Activated CD8-positive, alpha-beta memory T cell treated with anti-CD3 and anti-CD28 coated beads, Interleukin-2, amount 50 U/mL, for 24 hours (primary cell): Measurements from ENCODE around the gene HIBADH.
"Not testable (repeated sequence)": the region's sequence is repeated elsewhere in the genome, so short reads cannot be mapped to it uniquely, and the experiment has no call there.

ENCODE experiments used
- DNase-seq: peaks from one replicate; pipeline ENCODE4 v3.0.0-alpha.2; 2020; ENCODE audit errors: extremely low read depth

Gene HIBADH

DNA sequence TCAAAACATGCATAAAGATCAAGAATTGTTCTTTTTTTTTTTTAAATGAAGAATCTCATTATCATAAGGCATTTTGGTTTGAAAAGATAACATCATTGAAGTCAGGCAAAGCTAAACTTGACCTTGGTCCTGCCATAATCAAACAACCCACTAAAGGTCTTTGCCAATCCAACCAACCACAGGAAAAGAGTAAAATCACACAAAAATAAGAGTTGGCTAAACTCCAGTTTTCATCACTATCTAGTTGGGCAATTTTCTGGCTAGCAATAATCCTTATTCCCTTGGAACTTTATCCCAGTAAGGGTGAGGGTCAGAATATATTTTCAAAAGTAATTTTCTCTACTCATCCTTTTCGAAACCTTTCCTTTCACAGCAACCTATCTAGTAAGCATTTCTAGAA is 62.4 kb downstream of the HIBADH start:
- DNase-seq = no peak

DNA sequence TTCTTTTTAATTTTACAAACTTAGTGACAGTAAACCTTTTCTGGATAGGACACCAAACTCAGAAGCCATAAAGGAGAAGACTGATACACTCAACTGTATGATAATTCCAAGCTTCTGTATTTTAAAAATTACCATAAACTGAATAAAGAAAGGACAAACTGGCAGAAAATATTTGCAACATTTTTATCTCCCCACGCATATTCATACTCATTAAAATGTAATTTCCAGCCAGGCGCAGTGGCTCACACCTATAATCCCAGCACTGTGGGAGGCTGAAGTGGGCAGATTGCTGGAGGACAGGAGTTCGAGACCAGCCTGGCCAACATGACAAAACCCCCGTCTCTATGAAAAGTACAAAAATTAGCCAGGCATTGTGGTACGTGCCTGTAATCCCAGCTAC is 67.7 kb downstream of the HIBADH start:
- no peak for DNase-seq

DNA sequence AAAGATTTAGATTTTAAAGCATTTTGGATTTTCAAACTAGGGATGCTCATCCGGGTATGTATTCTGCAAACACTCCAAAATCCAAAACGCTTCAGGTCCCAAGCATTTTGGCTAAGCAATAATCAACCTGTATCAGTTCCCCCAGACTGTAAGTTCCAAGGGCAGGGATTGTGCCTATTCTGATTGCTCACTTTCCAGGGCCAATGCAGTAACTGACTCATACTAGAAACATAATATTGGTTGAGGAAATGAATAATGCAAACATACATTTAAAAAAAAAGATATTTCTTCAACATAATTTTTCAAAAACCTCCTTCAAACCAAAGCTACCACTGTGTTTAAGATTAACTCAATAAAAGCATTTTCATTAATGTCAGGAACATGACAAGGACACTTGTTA is 69.5 kb downstream of the HIBADH start:
- DNase-seq = no peak

DNA sequence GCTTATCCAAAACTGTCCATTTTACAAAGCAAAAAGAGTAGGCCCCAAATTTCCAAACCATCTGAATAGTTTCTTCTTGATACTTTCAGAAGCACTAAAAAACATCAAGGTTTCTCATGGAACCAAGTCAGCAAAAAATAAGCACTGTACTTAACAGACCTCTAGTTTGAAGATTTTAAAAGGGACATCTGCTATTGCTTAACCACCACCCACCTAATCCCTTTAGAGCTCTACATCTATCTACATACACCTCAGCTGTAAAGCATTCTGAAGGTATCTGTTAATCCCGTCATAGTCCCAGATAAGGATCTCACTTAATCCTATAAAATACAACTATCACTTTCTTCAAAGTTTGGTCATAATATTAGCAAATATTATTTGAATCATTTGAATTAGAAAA is 72.3 kb downstream of the HIBADH start:
- DNase-seq = no peak

DNA sequence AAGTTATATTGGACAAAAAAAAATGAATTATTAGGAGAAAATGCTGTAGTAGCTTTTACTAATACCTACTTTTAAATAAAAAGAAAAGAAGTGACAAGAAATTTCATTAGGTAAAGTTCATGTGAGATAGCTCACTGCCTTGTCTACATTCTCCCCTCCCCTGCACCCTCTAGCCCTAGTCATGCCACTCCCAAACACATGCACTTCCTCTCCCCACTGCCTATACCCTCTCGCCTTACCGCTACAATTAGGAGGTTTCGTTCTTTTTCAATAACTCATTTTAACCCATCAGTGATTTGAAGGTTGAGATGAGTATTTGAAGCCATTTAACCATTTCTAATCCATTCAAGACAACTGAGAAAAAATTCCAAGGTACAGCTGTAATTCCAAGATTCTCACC is 75.3 kb downstream of the HIBADH start:
- DNase-seq = no peak

DNA sequence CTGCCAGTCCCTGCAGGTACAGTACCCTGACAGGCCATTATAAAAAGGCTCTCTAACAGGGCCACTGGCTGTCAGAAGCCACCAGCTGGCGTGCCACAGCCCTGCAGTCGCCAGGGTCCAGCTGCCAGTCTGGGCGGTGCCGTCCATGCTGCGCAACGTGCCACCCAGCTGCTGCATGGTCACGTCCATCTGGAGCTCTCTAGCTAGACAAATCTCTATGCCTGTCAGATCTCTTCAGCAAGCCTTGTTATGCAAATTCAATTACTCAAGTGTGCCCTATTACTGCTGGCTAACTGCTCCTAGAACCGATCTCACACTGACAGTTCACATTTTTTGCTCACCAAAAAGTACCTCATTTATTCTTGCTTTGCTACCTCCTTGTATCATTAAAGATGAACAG is 75.9 kb downstream of the HIBADH start:
- no peak for DNase-seq

DNA sequence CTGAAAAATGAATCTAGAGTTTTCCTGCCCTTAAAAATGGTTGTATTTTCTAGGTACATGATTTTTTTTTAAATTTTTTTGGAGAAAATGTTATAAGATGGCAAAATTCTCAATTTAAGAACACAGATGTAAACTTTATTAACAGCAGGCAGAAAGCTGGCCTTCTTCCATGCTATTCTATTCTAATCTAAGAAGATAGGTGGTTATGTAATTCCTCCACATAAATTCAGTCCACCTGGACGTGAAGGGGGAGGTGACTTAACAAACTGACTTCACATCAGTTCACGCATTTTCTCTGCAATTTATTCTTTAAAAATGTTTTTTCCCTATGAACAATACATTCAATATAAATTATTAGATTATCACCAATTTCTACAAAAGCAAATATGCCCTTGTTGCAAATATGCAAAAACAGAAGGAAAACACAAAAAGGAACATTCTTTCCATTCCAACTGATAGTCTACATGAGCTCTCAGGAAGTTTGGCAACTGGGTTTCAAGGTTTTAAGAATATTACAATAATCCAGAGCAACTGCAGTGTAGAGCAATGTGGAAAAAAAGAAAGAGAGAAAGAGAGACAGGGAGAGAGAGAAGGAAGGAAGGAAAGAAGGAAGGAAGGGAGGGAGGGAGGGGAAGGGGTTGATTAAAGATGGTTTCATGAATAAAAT is 76.8 kb downstream of the HIBADH start:
- DNase-seq = no peak

DNA sequence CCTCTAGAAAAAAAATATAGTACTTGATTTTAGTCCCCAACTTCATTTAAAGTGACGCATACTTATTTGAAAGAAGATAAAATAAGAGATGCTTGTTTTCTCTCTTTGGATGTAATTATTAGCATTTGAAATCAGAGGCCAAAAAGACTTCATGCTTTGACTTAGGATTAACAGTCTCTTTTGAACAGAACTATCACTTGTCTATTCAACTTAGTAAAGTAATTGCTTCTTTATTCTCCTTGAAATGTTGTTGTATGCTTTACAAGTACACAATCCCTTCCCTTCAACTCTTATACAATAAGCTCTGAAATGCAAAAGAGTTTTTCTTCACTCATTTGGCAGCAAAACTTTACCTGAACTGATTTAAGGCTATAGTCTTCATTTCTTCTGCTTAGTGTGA is 80.8 kb downstream of the HIBADH start:
- no peak for DNase-seq

DNA sequence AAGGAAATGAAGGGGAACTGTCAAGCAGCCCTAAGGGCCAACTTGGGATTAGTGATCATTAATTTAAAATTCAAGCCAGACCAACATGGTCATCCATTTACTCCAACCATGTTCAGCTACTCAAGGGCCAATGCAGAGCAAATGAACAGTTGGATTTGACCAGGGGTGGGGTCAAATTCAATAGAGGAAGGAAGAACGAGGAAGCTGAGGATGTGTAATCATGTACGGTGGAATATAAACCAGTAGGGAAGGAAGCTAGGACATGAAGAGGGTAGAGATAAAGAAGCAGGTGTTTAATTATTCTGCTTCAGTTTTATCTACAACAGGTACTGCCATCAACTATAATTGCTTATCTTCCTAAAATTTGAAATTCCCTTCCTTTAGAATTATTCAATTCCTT is 81.6 kb downstream of the HIBADH start:
- no peak for DNase-seq

DNA sequence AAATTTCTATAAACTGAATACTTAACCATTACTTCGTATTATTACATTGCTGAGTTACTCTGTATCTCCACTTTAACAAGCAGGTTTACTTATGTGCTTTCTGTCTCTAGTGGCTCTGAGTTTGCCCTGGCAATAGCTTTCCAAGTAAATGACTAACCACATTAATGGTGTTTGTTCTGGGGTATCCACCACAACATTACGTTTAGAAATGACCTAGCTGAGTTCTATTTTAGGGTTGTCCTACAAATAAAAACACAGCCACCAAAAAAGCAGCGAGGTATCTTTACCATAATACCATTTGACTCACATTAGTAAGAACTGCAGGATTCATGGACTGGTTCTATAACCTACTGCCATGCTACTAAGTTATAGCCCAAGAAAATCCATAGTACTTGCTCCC is 83.1 kb downstream of the HIBADH start:
- DNase-seq = no peak

DNA sequence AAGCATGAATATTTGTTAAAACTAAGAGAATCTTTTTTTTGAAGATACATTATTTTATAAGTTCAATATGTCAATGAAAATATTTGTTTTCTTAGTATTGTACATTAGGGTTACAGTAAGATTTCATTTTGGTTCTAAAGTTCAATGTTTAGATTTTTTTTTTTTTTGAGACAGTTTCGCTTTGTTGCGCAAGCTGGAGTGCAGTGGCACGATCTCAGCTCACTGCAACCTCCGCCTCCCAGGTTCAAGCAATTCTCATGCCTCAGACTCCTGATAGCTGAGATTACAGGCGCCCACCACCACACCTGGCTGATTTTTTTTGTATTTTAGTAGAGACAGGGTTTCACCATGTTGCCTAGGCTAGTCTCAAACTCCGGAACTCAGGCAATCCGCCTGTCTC is 84.5 kb downstream of the HIBADH start:
- DNase-seq = not testable (repeated sequence)

DNA sequence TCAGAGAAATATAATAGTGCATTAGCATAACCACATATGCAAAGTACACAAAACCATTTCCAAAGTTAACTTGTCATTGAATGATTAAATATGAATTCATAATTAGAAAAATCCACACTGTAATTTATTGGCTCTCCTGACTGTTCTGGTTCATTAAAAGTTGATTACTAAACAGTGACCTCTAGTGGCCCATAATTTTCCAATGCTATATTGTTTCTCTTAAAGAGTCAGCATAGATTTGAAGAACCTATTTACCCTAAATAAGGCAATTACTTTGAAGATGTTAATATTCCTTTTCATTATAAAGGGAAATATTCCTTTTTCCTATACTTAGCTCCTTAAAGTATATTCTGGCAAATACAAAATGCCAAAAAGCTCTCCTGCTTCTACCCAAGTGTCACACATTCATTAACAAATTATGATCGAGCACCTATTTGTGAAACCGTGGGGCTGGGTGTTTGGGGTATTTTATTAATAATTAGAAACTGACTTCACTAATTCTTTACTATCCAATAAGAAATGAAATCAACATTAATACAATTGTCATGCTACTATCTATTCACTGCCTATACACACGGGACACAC is 86.2 kb downstream of the HIBADH start:
- no peak for DNase-seq

DNA sequence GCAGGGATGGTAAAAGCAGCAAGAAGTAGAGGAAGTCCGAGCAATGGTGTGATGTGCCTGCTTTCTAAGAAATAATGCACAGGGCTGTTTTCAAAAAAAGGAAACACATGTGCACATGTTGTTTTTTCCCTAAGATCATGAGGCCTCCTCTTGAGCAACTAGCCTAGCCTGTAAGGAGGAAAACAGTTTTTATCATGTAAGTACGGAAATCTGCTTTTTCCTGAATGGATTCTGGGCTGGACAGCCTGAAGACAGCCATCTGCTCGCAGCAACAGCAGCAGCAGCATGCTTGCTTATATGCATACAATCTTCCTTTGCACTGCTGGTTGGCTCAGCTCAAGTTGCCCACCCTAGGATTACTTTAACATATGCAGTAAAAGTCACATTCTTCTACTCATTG is 87.1 kb downstream of the HIBADH start:
- no peak for DNase-seq

DNA sequence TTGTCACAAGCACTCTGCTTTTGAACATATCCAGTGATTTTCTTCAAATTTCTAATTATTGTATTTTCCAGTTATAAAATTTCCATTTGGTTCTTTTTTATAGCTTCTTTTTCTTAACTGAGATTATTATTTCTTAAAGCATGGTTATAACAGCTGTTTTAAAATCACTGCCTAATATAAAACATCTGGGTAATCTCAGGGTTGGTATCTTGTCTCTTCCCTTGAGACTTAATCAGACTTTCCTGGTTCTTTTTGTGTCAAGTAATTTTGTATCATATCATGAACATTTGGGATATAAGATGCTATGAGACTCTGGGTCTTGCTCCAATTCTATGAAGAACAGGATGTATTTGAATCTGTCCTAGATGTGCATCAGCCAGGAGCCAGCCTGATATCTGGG is 93.6 kb downstream of the HIBADH start:
- DNase-seq = no peak

DNA sequence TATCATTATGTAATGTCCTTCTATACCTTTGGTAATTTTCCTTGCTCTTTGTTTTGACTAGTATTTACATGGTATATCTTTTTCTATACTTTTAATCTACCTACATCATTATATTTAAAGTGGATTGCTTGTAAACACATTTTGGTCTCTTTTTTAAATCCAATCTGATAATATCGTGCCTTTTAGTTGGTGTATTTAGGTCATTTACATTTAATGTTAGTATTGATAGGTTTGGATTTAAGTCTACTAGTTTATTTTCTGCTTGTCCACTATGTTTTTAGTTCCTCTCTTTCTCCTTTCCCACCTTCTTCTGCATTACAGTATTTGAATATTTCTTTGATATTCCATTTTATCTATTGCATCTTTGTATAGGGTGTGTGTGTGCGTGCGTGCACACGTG is 95.4 kb downstream of the HIBADH start:
- no peak for DNase-seq

DNA sequence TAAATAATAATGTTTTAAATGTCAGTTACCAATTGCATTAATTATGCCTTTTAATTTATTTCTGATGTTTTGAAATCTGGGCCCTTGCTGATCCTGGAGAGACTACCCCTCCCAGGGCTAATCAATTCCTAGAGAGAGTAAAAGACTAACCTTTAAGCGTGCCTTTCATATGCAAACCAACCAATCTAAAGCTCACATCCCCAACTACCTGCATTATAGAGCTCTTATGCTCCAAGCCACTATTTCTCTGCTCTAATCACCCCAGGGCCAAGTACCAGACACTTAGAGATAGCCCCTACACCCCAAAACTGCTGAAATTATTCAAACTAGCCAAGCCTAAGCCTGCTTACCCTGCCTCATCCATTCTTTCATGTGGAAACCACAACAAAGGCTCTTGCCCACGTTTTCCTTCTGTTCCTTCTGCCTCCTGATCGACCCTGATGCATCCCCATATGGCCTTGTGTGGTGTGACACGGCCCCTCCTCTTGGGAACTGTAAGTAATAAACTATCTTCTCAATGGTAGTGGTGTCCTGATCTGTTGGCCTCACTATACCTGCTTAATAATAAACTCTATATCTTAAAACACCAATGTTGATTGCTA is 97.7 kb downstream of the HIBADH start:
- DNase-seq = no peak

DNA sequence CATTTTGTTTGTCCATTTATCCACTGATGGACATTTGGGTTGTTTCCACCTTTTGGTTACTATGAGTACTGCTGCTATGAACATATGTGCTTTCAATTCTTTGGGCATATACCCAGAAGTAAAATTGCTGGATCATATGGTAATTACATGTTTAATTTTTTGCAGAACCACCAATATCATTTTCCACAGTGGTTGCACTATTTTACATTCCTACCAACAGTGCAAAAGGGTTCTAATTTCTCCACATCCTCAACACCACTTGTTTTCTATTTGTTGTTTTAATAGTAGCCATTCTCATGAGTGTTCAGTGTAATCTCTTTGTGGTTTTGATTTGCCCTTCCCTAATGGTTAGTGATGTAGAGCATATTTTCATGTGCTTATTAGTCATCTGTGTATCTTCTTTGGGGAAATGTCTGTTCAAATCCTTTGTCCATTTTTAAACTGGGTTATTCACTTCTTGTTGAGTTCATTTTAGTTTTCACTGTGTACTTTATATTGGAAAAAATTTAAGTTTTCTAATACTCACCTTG is 101.9 kb downstream of the HIBADH start:
- no peak for DNase-seq

DNA sequence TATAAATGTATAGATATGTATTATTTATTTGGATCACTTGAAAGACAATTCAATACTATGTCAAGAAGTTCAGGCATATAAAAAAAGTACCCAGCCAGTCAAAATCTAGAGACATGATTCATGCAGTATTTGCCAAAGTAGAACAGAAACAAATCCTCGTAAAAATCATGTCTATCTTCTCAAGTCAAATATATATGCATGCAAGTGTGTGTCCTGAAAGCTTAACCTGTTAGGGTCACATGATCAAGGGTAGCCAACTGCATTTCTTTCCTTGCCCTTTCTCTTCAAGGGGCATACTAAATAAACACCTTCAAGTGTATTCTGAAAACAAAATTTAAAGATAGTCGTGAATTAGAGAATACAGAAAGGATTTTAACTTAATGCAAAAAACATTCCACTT is 107.0 kb downstream of the HIBADH start:
- DNase-seq = no peak

DNA sequence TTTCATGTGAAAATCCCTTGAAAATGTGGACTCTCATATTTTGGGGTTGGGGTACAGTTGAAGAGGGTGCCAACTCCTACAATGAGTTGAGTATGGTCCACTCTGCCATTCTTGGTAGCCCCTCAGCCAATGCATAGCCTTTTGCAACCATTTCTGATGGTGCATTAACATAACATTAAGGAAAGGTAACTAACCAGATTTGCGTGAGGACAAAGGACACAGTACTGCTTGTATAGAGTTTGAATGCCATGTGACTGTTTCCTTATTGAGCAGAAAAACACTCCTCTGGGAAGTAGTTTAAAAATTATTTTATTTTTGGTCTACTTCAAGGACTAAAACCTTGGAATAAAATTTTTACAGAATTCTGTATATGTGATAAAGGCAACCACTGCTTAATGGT is 107.9 kb downstream of the HIBADH start:
- no peak for DNase-seq

DNA sequence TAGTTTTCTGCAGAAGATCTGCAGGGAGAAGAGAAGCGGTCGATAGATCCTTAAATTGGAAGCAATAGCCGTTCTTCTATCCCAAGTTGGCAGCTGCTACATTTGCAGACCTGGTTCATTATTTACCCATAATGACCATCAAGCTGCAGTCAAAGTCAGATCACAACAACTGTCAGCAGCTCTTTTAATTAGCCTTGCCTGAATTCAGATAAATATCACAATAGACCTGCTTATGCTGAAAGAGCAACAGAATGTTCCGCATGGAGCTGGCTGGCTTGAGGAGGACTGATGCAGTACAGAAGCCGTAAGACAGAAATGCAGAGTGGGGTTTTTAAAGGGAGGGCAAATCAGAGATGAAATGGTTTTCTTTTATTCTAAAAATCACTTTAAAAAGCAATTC is 109.4 kb downstream of the HIBADH start:
- DNase-seq = no peak

DNA sequence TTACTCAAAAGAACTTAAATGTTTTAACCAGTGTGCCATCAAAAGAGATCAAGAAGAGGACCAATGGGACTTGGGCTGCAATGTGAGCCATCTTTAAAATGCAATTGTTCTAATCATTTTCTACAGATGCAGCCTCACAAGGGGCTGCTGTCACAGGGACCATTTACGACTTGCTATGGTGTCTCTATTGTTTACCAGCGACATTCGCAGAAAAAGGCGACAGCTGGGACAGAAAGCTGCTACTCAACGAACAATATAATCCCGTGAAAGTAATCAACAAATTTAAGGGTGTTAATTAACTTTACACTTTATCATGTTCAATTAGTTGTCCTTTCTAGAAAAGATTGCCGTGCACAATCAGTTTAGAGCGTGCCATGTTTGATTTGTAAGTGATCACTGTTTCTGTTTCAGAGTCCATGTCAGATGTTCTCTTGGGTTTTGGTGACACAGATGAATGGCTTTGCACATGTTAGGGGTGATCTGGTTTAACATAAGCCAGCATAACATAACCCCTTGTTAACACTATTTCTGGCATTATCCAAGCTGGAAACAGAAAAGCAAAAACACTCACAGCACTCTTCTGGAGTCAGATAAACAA is 110.8 kb downstream of the HIBADH start:
- DNase-seq = no peak

DNA sequence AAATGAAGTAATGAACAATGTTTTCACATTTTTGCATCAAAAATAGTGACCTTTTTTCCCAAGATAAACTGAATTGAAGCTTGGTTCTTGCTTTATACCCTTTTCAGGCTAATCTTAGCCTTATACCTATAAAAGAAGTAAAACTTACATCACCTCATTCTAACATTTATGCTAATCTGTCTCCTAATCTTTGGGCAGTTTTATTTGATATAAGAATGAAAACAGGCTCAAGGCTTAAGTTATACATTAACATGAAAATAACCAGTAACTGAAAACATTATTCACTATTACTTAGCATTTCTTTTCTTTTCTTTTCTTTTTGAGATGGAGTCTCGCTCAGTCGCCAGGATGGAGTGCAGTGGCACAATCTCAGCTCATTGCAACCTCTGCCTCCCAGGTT is 113.1 kb downstream of the HIBADH start:
- no peak for DNase-seq

DNA sequence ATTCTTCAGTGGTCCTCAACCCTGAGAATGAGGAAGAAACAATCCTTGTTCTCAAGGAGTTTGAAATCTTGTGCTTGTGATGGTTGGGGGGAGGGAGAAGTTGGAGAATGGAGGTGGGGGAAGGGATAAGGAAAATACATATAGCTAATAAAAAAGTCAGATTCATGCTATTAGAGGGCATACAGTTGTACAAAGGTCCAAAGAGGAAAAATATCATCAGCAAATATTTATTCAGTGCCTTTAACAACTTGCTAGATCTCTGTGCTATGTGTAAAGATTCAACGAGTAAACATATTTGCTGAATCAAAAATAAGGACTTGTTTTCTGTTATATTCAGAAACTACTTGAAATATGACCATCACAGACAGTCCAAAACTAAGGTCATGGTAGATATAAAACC is 114.4 kb downstream of the HIBADH start:
- DNase-seq = no peak
